WTC11 (cell line): ENCODE measurements around the gene CD22.

Source experiments
- CREB1 ChIP-seq: sonication (generic); formaldehyde crosslinking; IDR thresholded peaks from 2 replicates; pipeline ENCODE4 v1.8.0; 2023; ENCODE audit warnings: mild to moderate bottlenecking, missing genetic modification reagents
- CTCF ChIP-seq: fragments of 200-600 bp; IDR thresholded peaks from 2 replicates; pipeline ENCODE4 v1.8.0; 2022; ENCODE audit warnings: antibody characterized with exemption
- E2F4 ChIP-seq: sonication (generic); formaldehyde crosslinking; IDR thresholded peaks from 2 replicates; pipeline ENCODE4 v1.8.1; 2022; ENCODE audit warnings: low read depth, mild to moderate bottlenecking, moderate library complexity, missing genetic modification reagents, borderline replicate concordance
- KAT7 ChIP-seq: sonication (generic); formaldehyde crosslinking; IDR thresholded peaks from 2 replicates; pipeline ENCODE4 v1.8.1; 2023; ENCODE audit warnings: missing genetic modification reagents, mild to moderate bottlenecking, borderline replicate concordance
- NR3C1 ChIP-seq: sonication (generic); formaldehyde crosslinking; conservative IDR thresholded peaks from 2 replicates; pipeline ENCODE4 v1.8.1; 2023; ENCODE audit warnings: low read depth, mild to moderate bottlenecking, missing genetic modification reagents
- SMAD3 ChIP-seq: sonication (generic); formaldehyde crosslinking; IDR thresholded peaks from 2 replicates; pipeline ENCODE4 v1.8.0; 2022; ENCODE audit warnings: missing genetic modification reagents, mild to moderate bottlenecking, borderline replicate concordance
- SMAD4 ChIP-seq: sonication (generic); formaldehyde crosslinking; IDR thresholded peaks from 2 replicates; pipeline ENCODE4 v1.8.0; 2022; ENCODE audit warnings: mild to moderate bottlenecking, missing genetic modification reagents
- TCF7 ChIP-seq: sonication (generic); formaldehyde crosslinking; IDR thresholded peaks from 2 replicates; pipeline ENCODE4 v1.8.0; 2022; ENCODE audit warnings: mild to moderate bottlenecking, low read depth, missing genetic modification reagents, moderate library complexity
- ZBTB21 ChIP-seq: sonication (generic); formaldehyde crosslinking; IDR thresholded peaks from 2 replicates; pipeline ENCODE4 v1.8.1; 2023; ENCODE audit warnings: mild to moderate bottlenecking, missing genetic modification reagents, borderline replicate concordance
- ZNF138 ChIP-seq: sonication (generic); formaldehyde crosslinking; conservative IDR thresholded peaks from 2 replicates; pipeline ENCODE4 v1.8.1; 2022; ENCODE audit warnings: mild to moderate bottlenecking, moderate library complexity, missing genetic modification reagents
- TF ChIP-seq, protein P1 (sequence below): sonication (generic); formaldehyde crosslinking; conservative IDR thresholded peaks from 2 replicates; pipeline ENCODE4 v1.8.1; 2022; ENCODE audit warnings: mild to moderate bottlenecking, missing genetic modification reagents

- TF ChIP-seq ZBTB21 (CRISPR knock-in tag) = no peak
- no peak for TF ChIP-seq KAT7 (CRISPR knock-in tag)
- no peak for TF ChIP-seq TCF7 (CRISPR knock-in tag)
- TF ChIP-seq SMAD3 (CRISPR knock-in tag) = no peak
- TF ChIP-seq CTCF = no peak
- TF ChIP-seq E2F4 (CRISPR knock-in tag) = no peak
- TF ChIP-seq, protein P1, sequence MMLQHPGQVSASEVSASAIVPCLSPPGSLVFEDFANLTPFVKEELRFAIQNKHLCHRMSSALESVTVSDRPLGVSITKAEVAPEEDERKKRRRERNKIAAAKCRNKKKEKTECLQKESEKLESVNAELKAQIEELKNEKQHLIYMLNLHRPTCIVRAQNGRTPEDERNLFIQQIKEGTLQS (CRISPR knock-in tag) = no peak
- TF ChIP-seq ZNF138 (CRISPR knock-in tag) = no peak
- no peak for TF ChIP-seq NR3C1
- no peak for TF ChIP-seq CREB1 (CRISPR knock-in tag)
- no peak for TF ChIP-seq SMAD4 (CRISPR knock-in tag)
These were observed 44.6 kb upstream of the CD22 start for GRCh38 chr19:35284153-35285094.
